ENCODE data around the gene DDR1.
"Not testable (repeated sequence)": the region's sequence is repeated elsewhere in the genome, so short reads cannot be mapped to it uniquely, and the experiment has no call there.

Gene DDR1

GRCh38 chr6:30854285-30855040 is 29.9 kb upstream of the DDR1 start:
- DNase-seq (ENCODE audit: low read depth) = no peak

GRCh38 chr6:30855429-30856075 is 28.8 kb upstream of the DDR1 start:
- no peak for DNase-seq (ENCODE audit: low read depth)

- DNase-seq (ENCODE audit: low read depth) = no peak
Measured at GRCh38 chr6:30857112-30857511, 27.2 kb upstream of the DDR1 start.

GRCh38 chr6:30857549-30857948 is 26.8 kb upstream of the DDR1 start:
- no peak for DNase-seq (ENCODE audit: low read depth)

- not testable (repeated sequence) for DNase-seq (ENCODE audit: low read depth)
Measured at GRCh38 chr6:30859726-30860125, 24.6 kb upstream of the DDR1 start.

GRCh38 chr6:30861257-30862048 is 22.9 kb upstream of the DDR1 start:
- no peak for DNase-seq (ENCODE audit: low read depth)

- DNase-seq (ENCODE audit: low read depth) = peak; percentile 57
Measured at GRCh38 chr6:30862156-30862875, 22.0 kb upstream of the DDR1 start.

- no peak for DNase-seq (ENCODE audit: low read depth)
Measured at GRCh38 chr6:30864325-30864724, 20.0 kb upstream of the DDR1 start.

- not testable (repeated sequence) for DNase-seq (ENCODE audit: low read depth)
Measured at GRCh38 chr6:30869241-30869749, 15.0 kb upstream of the DDR1 start.

- no peak for DNase-seq (ENCODE audit: low read depth)
Measured at GRCh38 chr6:30870546-30870945, 13.8 kb upstream of the DDR1 start.

GRCh38 chr6:30871592-30872183 is 12.6 kb upstream of the DDR1 start:
- DNase-seq (ENCODE audit: low read depth) = no peak

GRCh38 chr6:30873137-30873640 is 11.1 kb upstream of the DDR1 start:
- DNase-seq (ENCODE audit: low read depth) = no peak

- not testable (repeated sequence) for DNase-seq (ENCODE audit: low read depth)
Measured at GRCh38 chr6:30873795-30874194, 10.5 kb upstream of the DDR1 start.

- no peak for DNase-seq (ENCODE audit: low read depth)
Measured at GRCh38 chr6:30875244-30876038, 8.9 kb upstream of the DDR1 start.

GRCh38 chr6:30876039-30876730 is 8.1 kb upstream of the DDR1 start:
- peak; percentile 7 for DNase-seq (ENCODE audit: low read depth)

GRCh38 chr6:30877419-30878262 is 6.7 kb upstream of the DDR1 start:
- peak; percentile 91 for DNase-seq (ENCODE audit: low read depth)

- DNase-seq (ENCODE audit: low read depth) = no peak
Measured at GRCh38 chr6:30879684-30880427, 4.5 kb upstream of the DDR1 start.

- no peak for DNase-seq (ENCODE audit: low read depth)
Measured at GRCh38 chr6:30880698-30881252, 3.5 kb upstream of the DDR1 start.

All from EH (cell line).